K562 (cell line): Measurements from ENCODE around the gene LRP2BP.
"Not testable (repeated sequence)": the region's sequence is repeated elsewhere in the genome, so short reads cannot be mapped to it uniquely, and the experiment has no call there.

Experiments used
- CTCF ChIP-seq, 3 experiments: IDR thresholded peaks in 2 of 3; conservative IDR thresholded peaks in 1 of 3; 2 replicates each; pipeline ENCODE4 v1.5.1; 2011 to 2012; ENCODE audit warnings: low read length in 3 of 3, mild to moderate bottlenecking in 3 of 3, control low read depth in 2 of 3, improper control_type of control experiment in 1 of 3, inconsistent platforms in 1 of 3, low read depth in 1 of 3, mixed read lengths in 1 of 3, moderate library complexity in 1 of 3; ENCODE audit not compliant: insufficient read depth in 2 of 3
- E2F1 ChIP-seq: sonication (generic); formaldehyde crosslinking; IDR thresholded peaks from 2 replicates; pipeline ENCODE4 v1.8.1; 2023; ENCODE audit warnings: mild to moderate bottlenecking, missing genetic modification reagents, moderate library complexity
- ETV6 ChIP-seq, 3 experiments: fragments of 150-350 bp in 1 of 3; sonication (generic) in 1 of 3; formaldehyde crosslinking in 1 of 3; IDR thresholded peaks; 2 replicates each; pipeline versions ENCODE4 v1.6.1 to v1.8.0; 2014 to 2022; ENCODE audit warnings: borderline replicate concordance in 2 of 3, low read depth in 2 of 3, antibody characterized with exemption in 1 of 3, low read length in 1 of 3, mild to moderate bottlenecking in 1 of 3, missing genetic modification reagents in 1 of 3
- HDAC1 ChIP-seq, 2 experiments: fragments of 450-650 bp; IDR thresholded peaks; 2 replicates each; pipeline ENCODE4 v1.6.1; 2016 to 2017; ENCODE audit warnings: inconsistent platforms in 1 of 2, mild to moderate bottlenecking in 1 of 2, moderate library complexity in 1 of 2
- HNRNPL ChIP-seq: fragments of 200-400 bp; formaldehyde crosslinking; IDR thresholded peaks from 2 replicates; pipeline ENCODE4 v1.6.1; 2017; ENCODE audit warnings: low read depth, mild to moderate bottlenecking, low read length
- PKNOX1 ChIP-seq: fragments of 450-650 bp; IDR thresholded peaks from 2 replicates; pipeline ENCODE4 v1.6.1; 2016
- REST ChIP-seq, 2 experiments: fragments of 450-650 bp; formaldehyde crosslinking in 1 of 2; IDR thresholded peaks; 2 replicates each; pipeline versions ENCODE4 v1.4.0 to v1.6.1; 2014 to 2020; ENCODE audit warnings: mild to moderate bottlenecking in 2 of 2, borderline replicate concordance in 1 of 2, low read depth in 1 of 2
- SRF ChIP-seq, 2 experiments: fragments of 250-450, 450-650 bp in 1 of 2; sonication (Bioruptor Pico) in 1 of 2; sonication (generic) in 1 of 2; formaldehyde crosslinking; IDR thresholded peaks; 2 replicates each; pipeline versions ENCODE4 v1.5.0 to v1.5.1; 2020 to 2022; ENCODE audit warnings: mild to moderate bottlenecking in 1 of 2, missing genetic modification reagents in 1 of 2
- ZBTB17 ChIP-seq: fragments of 450-650 bp; formaldehyde crosslinking; IDR thresholded peaks from 2 replicates; pipeline ENCODE4 v1.4.0; 2020; ENCODE audit warnings: mild to moderate bottlenecking

GRCh38 chr4:185324361-185324760, 71.4 kb downstream of the LRP2BP start:
- TF ChIP-seq PKNOX1; REST (IDR thresholded peaks at IDR 0.05; ENCODE audit: borderline replicate concordance); REST (CRISPR knock-in tag; IDR thresholded peaks at IDR 0.05; ENCODE audit: low read depth); CTCF (IDR thresholded peaks at IDR 0.05 in 2 of 3, conservative IDR thresholded peaks at IDR 0.05 in 1 of 3; ENCODE audit: insufficient read depth in 2 of 3, low read depth in 1 of 3, low read length in 3 of 3); SRF (CRISPR knock-in tag; IDR thresholded peaks at IDR 0.05); HDAC1 (IDR thresholded peaks at IDR 0.05); ETV6 (IDR thresholded peaks at IDR 0.05; ENCODE audit: borderline replicate concordance in 1 of 2, low read depth in 2 of 2, low read length in 1 of 2); ETV6 (CRISPR knock-in tag; IDR thresholded peaks at IDR 0.05; ENCODE audit: borderline replicate concordance); ZBTB17 (CRISPR knock-in tag); E2F1 (CRISPR knock-in tag); HNRNPL: not testable (repeated sequence)
